C4-2B (cell line): ENCODE measurements around the gene SCN1B.
A peak's percentile ranks its signal among the peaks of the same experiment; 100 is the strongest.

Source experiments
- H3K27ac ChIP-seq: fragments of 450-650 bp; 2 replicates; pipeline ENCODE4 v1.5.1; 2017
- CTCF ChIP-seq: fragments of 450-650 bp; conservative IDR thresholded peaks from 2 replicates; pipeline ENCODE4 v1.5.1; 2017; ENCODE audit warnings: mild to moderate bottlenecking
- ZFX ChIP-seq: fragments of 450-650 bp; IDR thresholded peaks from 2 replicates; pipeline ENCODE4 v1.6.1; 2017

SCN1B gene

DNA sequence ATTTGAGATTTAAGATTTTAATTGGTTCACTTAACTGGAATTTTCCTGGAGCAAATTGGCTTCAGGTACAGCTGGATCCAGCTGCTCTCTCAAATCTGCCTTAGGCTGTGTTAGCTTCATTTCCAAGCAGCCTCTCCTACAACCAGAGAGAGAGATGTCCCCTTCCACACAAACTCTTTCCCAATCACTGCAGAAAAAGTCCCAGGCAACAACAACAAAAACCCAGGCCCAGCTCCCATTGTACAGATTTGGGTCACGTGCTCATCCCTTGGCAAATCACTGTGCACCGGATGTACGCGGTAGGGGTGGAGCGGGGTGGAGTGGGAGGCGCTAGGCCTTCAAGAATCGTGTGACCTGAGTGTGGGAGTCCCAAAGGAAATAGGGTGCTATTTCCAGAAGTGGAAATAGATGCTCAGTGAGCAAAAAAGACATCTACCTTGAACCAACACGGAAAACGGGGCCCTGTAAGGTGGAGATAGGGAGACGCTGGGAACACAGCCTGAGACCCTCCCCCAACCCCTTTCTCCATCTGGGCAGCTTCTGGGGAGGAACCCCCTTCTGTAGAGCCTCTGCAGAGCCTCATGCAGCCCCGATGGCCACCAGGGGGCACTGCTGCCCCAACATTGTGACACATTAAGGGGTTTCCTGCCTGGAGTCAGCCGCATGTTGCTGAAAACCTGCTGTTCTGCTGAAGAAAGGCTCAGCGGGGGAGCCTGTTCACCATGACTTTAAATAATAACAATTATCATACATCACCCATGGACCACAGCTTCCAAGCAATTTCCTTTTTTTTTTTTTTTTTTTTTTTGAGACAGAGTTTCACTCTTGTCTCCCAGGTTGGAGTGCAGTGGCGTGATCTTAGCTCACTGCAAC lies 36.7 kb downstream of the SCN1B start:
- no peak overlapping the region for H3K27ac ChIP-seq
- TF ChIP-seq CTCF (peak; percentile 91), ZFX (no peak)

- peak overlapping the region; percentile 40 for H3K27ac ChIP-seq
- TF ChIP-seq CTCF, result no peak
- no peak for TF ChIP-seq ZFX
Measured at GRCh38 chr19:35068941-35069634, 38.8 kb downstream of the SCN1B start.

DNA sequence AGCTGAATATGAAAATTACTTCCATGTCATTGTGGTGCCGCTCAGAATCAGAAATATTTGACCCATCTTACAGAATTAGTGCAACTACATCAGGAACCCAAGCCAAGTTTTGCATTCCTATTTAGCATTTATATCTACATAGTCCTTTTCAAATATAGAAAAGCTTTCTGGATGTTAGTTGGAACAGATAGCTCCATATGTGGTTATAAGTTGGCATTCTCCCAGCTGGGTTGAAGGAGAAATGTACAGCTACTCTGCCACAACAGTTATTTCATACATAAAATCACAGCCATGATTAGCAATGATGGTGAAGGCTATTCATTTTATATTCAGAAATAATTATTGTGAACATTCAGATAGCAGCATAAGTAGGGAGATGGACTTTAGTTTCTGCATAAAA lies 39.4 kb downstream of the SCN1B start:
- TF ChIP-seq CTCF, result no peak
- no peak for TF ChIP-seq ZFX
- no peak overlapping the region for H3K27ac ChIP-seq

DNA sequence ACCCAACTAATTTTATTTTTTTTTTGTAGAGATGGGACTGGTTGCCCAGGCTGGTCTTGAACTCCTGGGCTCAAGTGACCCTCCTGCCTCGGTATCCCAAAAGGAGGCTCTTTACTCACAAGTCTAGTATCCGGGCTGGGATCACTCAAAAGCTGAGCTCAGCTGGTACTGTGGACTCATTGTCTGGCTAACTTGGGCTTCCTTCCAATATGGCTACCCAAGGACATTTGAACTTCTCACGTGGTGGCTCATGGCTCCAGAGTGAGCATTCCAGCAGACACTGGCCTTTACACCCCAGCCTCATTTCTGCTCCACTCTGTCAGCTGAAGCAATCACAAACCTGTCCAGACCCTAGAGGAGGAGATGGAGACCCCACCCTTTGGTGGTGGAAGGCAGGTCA lies 40.2 kb downstream of the SCN1B start:
- TF ChIP-seq CTCF (no peak), ZFX (no peak)

GRCh38 chr19:35073516-35073915 lies 43.2 kb downstream of the SCN1B start:
- no peak overlapping the region for H3K27ac ChIP-seq
- TF ChIP-seq ZFX, result no peak
- no peak for TF ChIP-seq CTCF

More for the DNA sequence above, 40.2 kb downstream of the SCN1B start:
- no peak overlapping the region for H3K27ac ChIP-seq

- no peak for TF ChIP-seq ZFX
- no peak for TF ChIP-seq CTCF
- no peak overlapping the region for H3K27ac ChIP-seq
Measured at GRCh38 chr19:35073941-35074340, 43.7 kb downstream of the SCN1B start.

GRCh38 chr19:35074426-35075201 lies 44.3 kb downstream of the SCN1B start:
- TF ChIP-seq CTCF, result no peak
- TF ChIP-seq ZFX, result no peak
- H3K27ac ChIP-seq, result no peak overlapping the region
